HepG2 (cell line): ENCODE data around the gene GPC3. TPM values are rescaled to one million over a fixed set of nuclear protein-coding genes. Genes with fewer than 3 reads are reported as not detected.

Source experiments
- KAT2B ChIP-seq: fragments of 150-350 bp; IDR thresholded peaks from 2 replicates; pipeline ENCODE4 v1.6.1; 2014; ENCODE audit warnings: low read depth, low read length, borderline replicate concordance
- KAT8 ChIP-seq: IDR thresholded peaks from 2 replicates; pipeline ENCODE4 v1.6.1; 2016; ENCODE audit warnings: missing genetic modification reagents, missing compliant biosample characterization
- KDM1A ChIP-seq: IDR thresholded peaks from 2 replicates; pipeline ENCODE4 v1.6.1; 2016; ENCODE audit warnings: missing compliant biosample characterization
- KDM5A ChIP-seq: fragments of 200-600 bp; sonication (generic); IDR thresholded peaks from 2 replicates; pipeline ENCODE4 v1.7.0; 2018; ENCODE audit warnings: antibody characterized with exemption, mild to moderate bottlenecking, low read length, borderline replicate concordance
- NFE2L2 ChIP-seq: fragments of 150-350 bp; IDR thresholded peaks from 2 replicates; pipeline ENCODE4 v1.6.1; 2014; ENCODE audit warnings: low read length
- NR2F1 ChIP-seq, 2 experiments: fragments of 450-650 bp in 1 of 2; formaldehyde crosslinking in 1 of 2; IDR thresholded peaks; 2 replicates each; pipeline versions ENCODE4 v1.5.0 to v1.6.1; 2016 to 2020; ENCODE audit warnings: mild to moderate bottlenecking in 1 of 2, missing compliant biosample characterization in 1 of 2, missing genetic modification reagents in 1 of 2, moderate library complexity in 1 of 2
- PAF1 ChIP-seq: IDR thresholded peaks from 2 replicates; pipeline ENCODE4 v1.6.1; 2016; ENCODE audit warnings: missing genetic modification reagents, missing compliant biosample characterization
- PCBP2 ChIP-seq: fragments of 200-400 bp; formaldehyde crosslinking; optimal IDR thresholded peaks from 2 replicates; pipeline ENCODE3; 2018; ENCODE audit warnings: low read length, low read depth; ENCODE audit not compliant: poor library complexity, severe bottlenecking
- TAF1 ChIP-seq: sonication (generic); formaldehyde crosslinking; IDR thresholded peaks from 2 replicates; pipeline ENCODE4 v1.4.0; 2020; ENCODE audit warnings: missing genetic modification reagents
- WIZ ChIP-seq: sonication (generic); formaldehyde crosslinking; IDR thresholded peaks from 2 replicates; pipeline ENCODE4 v1.5.1; 2020; ENCODE audit warnings: mild to moderate bottlenecking, missing genetic modification reagents
- XRCC5 ChIP-seq: fragments of 200-400 bp; formaldehyde crosslinking; optimal IDR thresholded peaks from 2 replicates; pipeline ENCODE3; 2017; ENCODE audit warnings: mild to moderate bottlenecking, low read length
- ZNF3 ChIP-seq: IDR thresholded peaks from 2 replicates; pipeline ENCODE4 v1.7.0; 2017; ENCODE audit warnings: inconsistent platforms
- ZNF496 ChIP-seq: sonication (generic); formaldehyde crosslinking; IDR thresholded peaks from 2 replicates; pipeline ENCODE4 v1.8.1; 2023; ENCODE audit warnings: mild to moderate bottlenecking, moderate library complexity, missing genetic modification reagents; ENCODE audit not compliant: insufficient replicate concordance
- ZNF562 ChIP-seq: sonication (generic); formaldehyde crosslinking; IDR thresholded peaks from 2 replicates; pipeline ENCODE4 v1.8.0; 2022; ENCODE audit warnings: missing genetic modification reagents, borderline replicate concordance
- ZNF674 ChIP-seq: sonication (generic); formaldehyde crosslinking; IDR thresholded peaks from 2 replicates; pipeline ENCODE4 v1.5.0; 2020; ENCODE audit warnings: low read depth, mild to moderate bottlenecking, missing genetic modification reagents
- ZNF775 ChIP-seq: sonication (generic); formaldehyde crosslinking; IDR thresholded peaks from 2 replicates; pipeline ENCODE4 v1.4.0; 2020; ENCODE audit warnings: missing genetic modification reagents, mild to moderate bottlenecking, moderate library complexity, borderline replicate concordance
- ZSCAN21 ChIP-seq: sonication (generic); formaldehyde crosslinking; IDR thresholded peaks from 2 replicates; pipeline ENCODE4 v1.8.0; 2022; ENCODE audit warnings: mild to moderate bottlenecking, missing genetic modification reagents, moderate library complexity, borderline replicate concordance
- polyA plus RNA-seq, 8 experiments: library from polyadenylated mRNA; depleted of rRNA in 3 of 8; stranded (reverse) in 7 of 8; unstranded in 1 of 8; fragments of >200 nt; fragmentation: Illumina TruSeq in 4 of 8; extraction: Trizol in 4 of 8; gene quantifications; 2 replicates each; pipeline versions ENCODE4 v1.2.1 to v1.2.3, GENCODE V29; 2011 to 2016; ENCODE audit warnings: low read depth in 4 of 8, missing spikeins in 1 of 8, mixed read lengths in 1 of 8; ENCODE audit not compliant: insufficient read depth in 1 of 8
- total RNA-seq, 5 experiments: library from RNA; depleted of rRNA; stranded (reverse); fragments of >200 nt; fragmentation: Illumina TruSeq; extraction: Trizol; gene quantifications; 2 replicates each; pipeline ENCODE4 v1.2.3, GENCODE V29; 2016; ENCODE audit warnings: low read depth in 1 of 5
- TF ChIP-seq, protein P1 (sequence below): sonication (generic); formaldehyde crosslinking; conservative IDR thresholded peaks from 2 replicates; pipeline ENCODE4 v1.4.0; 2020; ENCODE audit warnings: mild to moderate bottlenecking, missing genetic modification reagents, moderate library complexity
- TF ChIP-seq, protein P2 (sequence below): sonication (generic); formaldehyde crosslinking; IDR thresholded peaks from 2 replicates; pipeline ENCODE4 v1.4.0; 2020; ENCODE audit warnings: mild to moderate bottlenecking, missing genetic modification reagents, borderline replicate concordance
- TF ChIP-seq, protein P3 (sequence below): sonication (generic); formaldehyde crosslinking; IDR thresholded peaks from 2 replicates; pipeline ENCODE4 v1.4.0; 2020; ENCODE audit warnings: low read depth, mild to moderate bottlenecking, missing genetic modification reagents

GPC3 gene
- total and polyA plus RNA-seq, 2 of the 13 experiments (the other 11 are each of a cell fraction or from before 2014, with no cell fraction given), result 1,799 to 3,263 TPM

DNA sequence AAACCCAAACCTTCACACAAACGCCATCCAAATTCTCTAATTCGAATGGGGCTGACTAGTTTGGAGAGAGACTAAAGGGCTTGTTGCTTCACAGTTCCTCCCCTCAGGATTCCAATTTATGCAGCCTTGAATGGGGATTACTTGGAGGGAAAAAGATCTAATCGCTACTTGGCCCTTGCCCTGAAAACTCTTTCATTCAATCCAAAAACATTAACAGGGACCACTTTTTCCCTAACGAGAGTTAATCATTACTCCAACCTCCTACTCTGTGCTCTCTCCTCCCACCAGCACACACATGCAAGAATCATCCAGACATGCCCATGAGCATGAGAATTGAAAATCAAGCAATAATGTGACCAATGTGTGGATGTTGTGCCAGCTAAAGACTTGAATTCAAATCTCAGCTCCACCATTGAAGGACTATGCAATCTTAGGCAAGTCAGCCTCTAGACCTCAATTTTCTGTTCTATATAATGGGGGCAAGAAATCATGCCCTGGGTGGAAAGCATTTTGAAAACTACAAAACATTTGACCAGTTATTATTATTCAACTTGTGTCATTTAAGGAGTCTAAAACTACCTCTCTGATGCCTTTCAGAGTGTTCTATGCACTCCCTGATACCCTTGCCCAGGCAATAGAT is 34.3 kb upstream of the GPC3 start (continued):
- TF ChIP-seq, protein P1, sequence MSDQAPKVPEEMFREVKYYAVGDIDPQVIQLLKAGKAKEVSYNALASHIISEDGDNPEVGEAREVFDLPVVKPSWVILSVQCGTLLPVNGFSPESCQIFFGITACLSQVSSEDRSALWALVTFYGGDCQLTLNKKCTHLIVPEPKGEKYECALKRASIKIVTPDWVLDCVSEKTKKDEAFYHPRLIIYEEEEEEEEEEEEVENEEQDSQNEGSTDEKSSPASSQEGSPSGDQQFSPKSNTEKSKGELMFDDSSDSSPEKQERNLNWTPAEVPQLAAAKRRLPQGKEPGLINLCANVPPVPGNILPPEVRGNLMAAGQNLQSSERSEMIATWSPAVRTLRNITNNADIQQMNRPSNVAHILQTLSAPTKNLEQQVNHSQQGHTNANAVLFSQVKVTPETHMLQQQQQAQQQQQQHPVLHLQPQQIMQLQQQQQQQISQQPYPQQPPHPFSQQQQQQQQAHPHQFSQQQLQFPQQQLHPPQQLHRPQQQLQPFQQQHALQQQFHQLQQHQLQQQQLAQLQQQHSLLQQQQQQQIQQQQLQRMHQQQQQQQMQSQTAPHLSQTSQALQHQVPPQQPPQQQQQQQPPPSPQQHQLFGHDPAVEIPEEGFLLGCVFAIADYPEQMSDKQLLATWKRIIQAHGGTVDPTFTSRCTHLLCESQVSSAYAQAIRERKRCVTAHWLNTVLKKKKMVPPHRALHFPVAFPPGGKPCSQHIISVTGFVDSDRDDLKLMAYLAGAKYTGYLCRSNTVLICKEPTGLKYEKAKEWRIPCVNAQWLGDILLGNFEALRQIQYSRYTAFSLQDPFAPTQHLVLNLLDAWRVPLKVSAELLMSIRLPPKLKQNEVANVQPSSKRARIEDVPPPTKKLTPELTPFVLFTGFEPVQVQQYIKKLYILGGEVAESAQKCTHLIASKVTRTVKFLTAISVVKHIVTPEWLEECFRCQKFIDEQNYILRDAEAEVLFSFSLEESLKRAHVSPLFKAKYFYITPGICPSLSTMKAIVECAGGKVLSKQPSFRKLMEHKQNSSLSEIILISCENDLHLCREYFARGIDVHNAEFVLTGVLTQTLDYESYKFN (CRISPR knock-in tag), result peak; percentile 70
- no peak for TF ChIP-seq ZNF674 (CRISPR knock-in tag)
- TF ChIP-seq ZNF496 (CRISPR knock-in tag), result no peak
- no peak for TF ChIP-seq XRCC5
- no peak; the same call in 1 of the 2 replicates for TF ChIP-seq TAF1 (CRISPR knock-in tag)
- no peak for TF ChIP-seq KAT2B
- no peak for TF ChIP-seq ZSCAN21 (CRISPR knock-in tag)
- TF ChIP-seq, protein P2, sequence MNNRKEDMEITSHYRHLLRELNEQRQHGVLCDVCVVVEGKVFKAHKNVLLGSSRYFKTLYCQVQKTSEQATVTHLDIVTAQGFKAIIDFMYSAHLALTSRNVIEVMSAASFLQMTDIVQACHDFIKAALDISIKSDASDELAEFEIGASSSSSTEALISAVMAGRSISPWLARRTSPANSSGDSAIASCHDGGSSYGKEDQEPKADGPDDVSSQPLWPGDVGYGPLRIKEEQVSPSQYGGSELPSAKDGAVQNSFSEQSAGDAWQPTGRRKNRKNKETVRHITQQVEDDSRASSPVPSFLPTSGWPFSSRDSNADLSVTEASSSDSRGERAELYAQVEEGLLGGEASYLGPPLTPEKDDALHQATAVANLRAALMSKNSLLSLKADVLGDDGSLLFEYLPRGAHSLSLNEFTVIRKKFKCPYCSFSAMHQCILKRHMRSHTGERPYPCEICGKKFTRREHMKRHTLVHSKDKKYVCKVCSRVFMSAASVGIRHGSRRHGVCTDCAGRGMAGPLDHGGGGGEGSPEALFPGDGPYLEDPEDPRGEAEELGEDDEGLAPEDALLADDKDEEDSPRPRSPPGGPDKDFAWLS (CRISPR knock-in tag), result no peak
- no peak for TF ChIP-seq ZNF562 (CRISPR knock-in tag)
- TF ChIP-seq, protein P3, sequence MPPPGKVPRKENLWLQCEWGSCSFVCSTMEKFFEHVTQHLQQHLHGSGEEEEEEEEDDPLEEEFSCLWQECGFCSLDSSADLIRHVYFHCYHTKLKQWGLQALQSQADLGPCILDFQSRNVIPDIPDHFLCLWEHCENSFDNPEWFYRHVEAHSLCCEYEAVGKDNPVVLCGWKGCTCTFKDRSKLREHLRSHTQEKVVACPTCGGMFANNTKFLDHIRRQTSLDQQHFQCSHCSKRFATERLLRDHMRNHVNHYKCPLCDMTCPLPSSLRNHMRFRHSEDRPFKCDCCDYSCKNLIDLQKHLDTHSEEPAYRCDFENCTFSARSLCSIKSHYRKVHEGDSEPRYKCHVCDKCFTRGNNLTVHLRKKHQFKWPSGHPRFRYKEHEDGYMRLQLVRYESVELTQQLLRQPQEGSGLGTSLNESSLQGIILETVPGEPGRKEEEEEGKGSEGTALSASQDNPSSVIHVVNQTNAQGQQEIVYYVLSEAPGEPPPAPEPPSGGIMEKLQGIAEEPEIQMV (CRISPR knock-in tag), result no peak
- TF ChIP-seq KDM1A (CRISPR knock-in tag), result no peak
- no peak for TF ChIP-seq PAF1 (CRISPR knock-in tag)
- peak; percentile 81; the same call in 1 of the 2 replicates for TF ChIP-seq ZNF3
- no peak for TF ChIP-seq NR2F1 (CRISPR knock-in tag; IDR thresholded peaks at IDR 0.05)
- TF ChIP-seq ZNF775 (CRISPR knock-in tag), result no peak
- no peak for TF ChIP-seq KDM5A
- 0 out of 2 replicates have a peak, but pooled peaks have one; percentile 23 for TF ChIP-seq KAT8
- TF ChIP-seq WIZ (CRISPR knock-in tag), result no peak
- TF ChIP-seq NFE2L2, result no peak
- no peak for TF ChIP-seq PCBP2
